Dedifferentiated amniotic fluid mesenchymal stem cell (primary cell): ENCODE data around the gene HYLS1.
"Not testable (repeated sequence)": the region's sequence is repeated elsewhere in the genome, so short reads cannot be mapped to it uniquely, and the experiment has no call there.

Source experiments
- DNase-seq: peaks from one replicate; pipeline ENCODE4 v3.0.0-alpha.2; 2016; ENCODE audit errors: extremely low spot score

The HYLS1 gene

DNA sequence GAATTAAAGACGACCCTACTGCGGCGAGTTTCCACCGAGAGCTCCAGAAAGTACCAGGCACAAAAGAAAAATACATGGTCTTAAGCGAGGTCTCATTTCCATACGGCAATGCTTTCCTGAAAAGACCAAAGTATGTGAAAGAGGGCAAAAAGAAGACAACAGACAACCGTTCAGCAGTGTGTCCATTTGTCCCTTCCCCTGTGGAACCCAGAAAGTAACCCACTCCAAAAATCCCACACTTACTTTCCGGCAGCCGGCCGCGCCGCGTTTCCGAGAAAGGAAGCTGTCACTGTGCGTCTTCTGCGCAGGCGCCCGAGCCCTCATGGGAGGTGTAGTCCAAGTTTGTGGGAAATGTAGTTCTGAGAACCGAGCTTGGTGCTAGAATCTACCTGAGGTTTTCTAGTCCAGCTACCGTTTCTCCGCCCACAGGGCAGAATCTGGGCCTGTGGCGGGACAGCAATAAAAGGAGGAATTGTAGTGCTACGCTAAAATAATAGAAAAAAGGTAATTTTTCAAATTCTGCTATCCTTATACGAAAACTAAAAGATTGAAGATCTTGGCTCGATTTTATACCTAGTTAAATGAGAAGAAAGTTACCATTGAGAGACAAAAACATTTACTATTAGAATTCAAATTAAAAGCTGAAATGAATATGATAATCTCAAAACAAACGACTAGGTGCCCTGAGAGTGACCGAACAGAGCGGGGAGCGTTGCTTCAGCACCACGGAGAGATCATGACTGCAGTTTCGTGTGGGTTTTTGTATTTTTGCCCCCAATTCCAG lies 15.7 kb downstream of the HYLS1 start, which contains the start of gene PUS3:
TSS of gene PUS3 (minus strand) at position 280 of the 784 bp plus-strand sequence. CDS start 6,922 bp downstream, outside the sequence.
- peak; percentile 82 for DNase-seq

DNA sequence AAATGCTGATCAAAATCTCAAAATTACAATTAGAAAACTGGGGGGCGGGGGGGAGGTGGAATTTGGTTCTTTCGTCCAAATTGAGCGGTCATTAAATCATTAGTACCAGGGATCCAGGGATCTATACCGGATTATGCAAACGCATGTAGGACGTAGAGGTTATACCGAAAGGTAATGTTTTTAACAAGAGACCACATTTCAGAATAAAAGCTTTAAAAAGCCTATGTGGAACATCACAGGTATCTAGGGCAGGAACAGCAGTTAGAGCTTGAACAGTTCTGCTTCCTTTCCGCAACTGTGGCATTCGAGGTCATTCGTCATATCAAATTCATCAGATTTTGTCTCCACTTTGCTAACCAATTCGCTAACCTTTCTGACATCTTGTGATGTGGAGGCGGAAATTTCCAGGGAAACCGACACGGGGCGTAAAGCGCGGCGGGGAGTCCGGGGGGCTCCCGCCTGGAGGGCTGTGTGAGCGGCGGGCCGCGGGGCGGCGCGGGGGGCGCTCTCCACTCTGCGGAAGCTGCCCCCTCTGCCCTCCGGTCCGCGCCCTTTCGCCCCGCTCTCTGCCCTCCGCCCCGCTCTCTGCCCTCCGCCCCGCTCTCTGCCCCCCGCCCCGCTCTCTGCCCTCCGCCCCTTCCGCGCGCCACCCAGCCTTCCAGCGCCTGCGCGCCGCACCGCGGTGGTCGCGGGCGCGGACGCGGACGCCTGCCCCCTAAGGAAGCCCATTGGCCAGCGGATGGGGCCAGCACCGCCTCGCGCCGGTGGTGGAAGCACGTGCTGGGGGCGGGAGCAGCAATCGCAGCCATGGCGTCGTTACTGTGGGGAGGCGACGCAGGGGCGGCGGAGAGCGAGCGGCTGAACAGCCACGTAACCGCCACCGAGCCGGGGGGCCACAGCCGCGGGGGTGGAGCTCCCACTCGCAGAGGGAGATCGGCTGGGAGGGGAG lies 16.5 kb downstream of the HYLS1 start, which contains the start of gene DDX25:
TSS of gene DDX25 (plus strand) at position 798 of the 949 bp plus-strand sequence. CDS start at position 808, 10 bp downstream.
- no peak for DNase-seq

DNA sequence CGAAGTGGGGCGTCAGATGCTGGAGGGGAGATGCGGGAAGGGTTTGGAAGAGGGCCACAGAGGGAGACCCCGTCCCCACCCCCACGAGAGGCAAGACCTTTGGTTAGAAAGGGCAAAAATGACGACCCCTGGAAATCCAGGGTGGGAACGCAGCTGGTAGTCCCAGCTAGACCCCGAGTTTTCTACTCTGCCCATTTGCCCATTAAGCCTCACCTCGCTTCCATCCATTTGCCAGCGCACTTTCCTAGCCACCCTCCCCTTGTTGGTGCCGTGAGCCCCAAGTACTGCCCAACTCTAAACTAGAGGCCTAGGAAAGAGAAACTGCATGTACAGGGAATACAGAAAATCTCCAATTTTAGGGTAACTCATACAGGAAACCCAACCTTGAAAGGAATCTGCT lies 17.2 kb downstream of the HYLS1 start:
- DNase-seq, result no peak

DNA sequence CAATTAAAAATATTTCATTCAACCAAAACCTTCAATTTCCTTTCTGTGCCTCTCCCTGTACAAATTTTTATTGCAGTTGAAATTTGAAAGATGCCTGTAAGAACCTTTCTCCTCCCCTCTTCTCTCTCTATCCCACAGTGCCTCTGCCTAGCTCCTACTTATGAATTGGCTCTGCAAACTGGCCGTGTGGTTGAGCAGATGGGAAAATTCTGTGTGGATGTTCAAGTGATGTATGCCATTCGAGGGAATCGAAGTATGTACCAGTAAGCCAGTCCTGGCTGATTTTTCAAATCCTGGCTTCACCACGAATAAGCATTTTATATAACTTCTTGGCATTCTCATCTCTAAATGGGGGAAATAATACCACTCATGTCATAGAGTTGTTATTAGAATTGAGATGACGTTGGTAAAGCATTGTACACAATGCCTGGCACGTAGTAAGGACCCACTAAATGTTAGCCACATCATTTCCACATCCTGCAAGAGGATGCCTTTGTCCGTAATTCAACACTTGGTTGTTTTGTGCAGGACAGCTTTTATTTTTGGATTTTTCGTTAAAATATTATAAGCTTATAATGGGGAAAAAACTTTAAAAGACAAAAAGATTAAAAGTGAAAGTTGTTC lies 22.9 kb downstream of the HYLS1 start:
- DNase-seq, result no peak

DNA sequence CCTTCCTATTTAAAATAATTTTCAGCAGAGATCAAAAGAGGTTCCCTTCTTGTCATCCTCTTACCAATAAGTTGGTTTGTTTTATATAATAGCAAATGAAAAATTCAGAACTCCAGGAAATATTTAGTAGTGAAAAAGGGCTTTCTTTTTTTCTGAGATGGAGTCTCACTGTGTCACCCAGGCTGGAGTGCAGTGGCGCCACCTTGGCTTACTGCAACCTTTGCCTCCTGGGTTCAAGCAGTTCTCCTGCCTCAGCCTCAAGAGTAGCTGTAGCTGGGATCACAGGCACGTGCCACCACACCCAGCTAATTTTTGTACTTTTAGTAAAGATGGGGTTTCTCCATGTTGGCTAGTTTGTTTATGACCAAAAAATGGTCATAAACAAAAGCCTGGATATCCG lies 27.1 kb downstream of the HYLS1 start:
- DNase-seq, result not testable (repeated sequence)

DNA sequence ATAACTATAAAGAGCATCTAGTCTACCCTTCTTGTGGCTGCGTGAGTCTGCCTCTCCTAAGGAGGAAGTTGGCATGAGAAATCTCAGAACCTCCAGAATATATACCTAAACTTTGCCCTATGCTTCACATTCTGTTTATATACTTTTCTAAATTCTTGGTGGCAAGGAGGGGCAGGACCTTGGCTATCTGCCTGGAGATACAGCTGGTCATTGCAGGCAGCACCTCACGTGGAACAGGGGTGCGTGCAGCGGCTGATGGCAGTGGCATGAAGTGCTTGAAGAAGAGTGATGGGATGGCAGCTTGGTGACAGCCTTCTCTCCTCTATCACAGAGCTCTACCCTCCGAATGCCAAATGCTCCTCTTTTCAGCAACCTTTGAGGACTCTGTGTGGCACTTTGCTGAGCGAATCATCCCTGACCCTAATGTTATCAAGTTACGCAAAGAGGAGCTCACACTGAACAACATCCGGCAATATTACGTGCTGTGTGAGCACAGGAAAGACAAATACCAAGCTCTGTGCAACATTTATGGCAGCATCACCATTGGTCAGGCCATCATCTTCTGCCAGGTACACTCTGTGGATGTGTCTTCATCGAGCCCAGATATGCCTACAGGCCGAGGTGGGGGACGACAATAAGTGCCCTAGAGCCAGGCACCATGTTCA lies 29.3 kb downstream of the HYLS1 start:
- DNase-seq, result no peak

DNA sequence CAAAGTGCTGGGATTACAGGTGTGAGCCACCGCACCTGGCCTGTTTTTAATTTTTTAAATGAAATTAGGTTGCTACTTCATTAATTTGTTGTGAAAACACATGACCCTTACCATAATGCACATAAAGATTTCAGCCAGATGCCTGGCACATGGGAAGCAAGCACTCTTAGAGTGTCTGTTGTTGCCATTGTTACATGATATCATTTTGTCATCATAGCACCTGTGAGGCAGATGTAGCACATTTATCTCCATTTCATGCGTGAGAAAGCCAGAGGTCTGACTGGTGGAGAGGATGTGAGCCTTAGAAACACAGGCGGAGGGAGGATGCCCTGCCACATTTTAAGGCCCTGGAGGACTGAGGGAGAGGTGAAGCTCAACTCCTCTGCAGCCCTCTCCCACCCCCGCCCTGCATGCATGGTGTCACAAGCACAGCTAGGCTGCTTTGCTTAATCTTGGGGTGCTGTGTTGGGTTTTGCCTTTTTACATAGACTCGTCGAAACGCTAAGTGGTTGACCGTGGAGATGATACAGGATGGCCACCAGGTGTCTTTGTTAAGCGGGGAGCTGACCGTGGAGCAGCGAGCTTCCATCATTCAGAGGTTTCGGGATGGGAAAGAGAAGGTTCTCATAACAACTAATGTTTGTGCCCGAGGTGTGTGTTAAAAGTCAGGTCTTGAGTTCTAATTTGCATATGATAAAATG lies 30.8 kb downstream of the HYLS1 start:
- no peak for DNase-seq

DNA sequence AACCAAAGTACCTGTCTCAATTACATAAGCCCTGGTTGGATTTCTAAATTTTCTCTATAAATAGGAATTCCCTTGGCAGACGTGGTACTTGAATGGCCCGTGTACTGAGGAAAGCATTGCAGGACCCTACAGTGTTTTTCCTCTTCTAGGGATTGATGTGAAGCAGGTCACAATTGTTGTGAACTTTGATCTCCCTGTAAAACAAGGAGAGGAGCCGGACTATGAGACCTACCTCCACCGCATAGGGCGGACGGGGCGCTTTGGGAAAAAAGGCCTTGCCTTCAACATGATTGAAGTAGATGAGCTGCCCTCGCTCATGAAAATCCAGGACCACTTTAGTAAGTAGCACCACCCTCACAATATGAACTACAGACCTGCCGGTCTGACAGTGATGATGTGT lies 33.6 kb downstream of the HYLS1 start:
- DNase-seq, result no peak

DNA sequence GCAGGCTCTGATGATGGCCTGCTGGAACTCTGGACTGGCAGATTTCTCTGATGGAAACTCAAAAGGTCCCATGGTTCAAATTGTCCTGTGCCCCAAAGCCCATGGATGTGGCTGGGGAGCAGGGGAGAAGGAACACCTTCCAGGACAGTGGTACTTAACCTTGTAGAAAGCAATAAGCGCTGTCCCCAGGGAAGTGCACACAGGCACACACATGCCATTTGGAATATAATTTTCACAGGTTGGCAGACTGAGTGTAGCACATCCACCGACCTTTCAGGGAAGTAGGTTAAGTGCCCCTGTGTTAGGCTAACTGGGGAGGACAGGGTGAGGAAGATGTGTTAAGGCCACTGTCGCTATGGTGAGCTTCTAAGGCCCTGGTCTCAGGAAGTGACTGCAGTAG lies 34.7 kb downstream of the HYLS1 start:
- no peak for DNase-seq

DNA sequence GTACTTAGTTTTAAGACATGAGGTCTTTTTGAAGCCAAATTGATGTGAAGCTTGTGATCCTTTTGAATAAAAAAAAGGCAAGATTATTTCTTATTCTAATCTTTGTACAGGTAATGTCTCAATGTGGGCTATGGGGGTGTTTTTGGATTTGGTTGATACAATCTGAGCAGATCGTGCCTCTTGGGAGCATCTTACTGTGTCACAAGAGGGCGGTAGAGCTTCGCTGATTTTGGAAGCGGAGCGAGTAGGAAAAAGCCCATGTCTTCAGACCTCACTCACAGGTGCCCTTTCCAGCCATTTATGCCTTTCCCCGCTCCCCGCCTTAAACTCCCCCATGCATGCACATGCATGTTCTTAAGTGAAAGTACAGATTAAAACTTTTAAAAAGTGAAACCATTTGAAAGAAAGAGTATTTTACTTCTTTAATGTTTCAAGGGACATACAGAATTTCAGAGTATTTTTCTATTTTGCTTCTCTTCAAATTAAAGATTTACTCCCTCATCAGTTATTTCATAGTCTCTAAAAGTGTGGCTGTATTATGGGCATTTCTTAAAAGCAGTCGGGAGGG lies 35.6 kb downstream of the HYLS1 start:
- DNase-seq, result peak; percentile 78

DNA sequence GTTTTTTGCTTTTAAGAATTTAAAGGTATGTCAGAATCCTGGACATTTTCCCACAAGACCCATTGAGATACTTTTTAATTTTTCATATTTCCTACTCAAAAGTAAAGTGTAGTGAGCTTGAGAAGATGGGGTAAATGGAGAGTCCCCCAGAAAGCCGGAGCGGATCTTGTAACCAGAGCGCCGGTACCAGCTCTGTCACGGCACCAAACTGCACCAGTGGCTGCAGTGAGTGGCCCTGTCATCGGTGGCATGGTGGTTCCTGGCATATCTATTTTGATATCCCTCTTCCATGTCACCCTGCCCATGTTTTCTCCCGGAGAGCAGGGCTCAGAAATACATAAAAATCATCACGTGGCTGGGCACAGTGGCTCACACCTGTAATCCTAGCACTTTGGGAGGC lies 36.2 kb downstream of the HYLS1 start:
- DNase-seq, result no peak

DNA sequence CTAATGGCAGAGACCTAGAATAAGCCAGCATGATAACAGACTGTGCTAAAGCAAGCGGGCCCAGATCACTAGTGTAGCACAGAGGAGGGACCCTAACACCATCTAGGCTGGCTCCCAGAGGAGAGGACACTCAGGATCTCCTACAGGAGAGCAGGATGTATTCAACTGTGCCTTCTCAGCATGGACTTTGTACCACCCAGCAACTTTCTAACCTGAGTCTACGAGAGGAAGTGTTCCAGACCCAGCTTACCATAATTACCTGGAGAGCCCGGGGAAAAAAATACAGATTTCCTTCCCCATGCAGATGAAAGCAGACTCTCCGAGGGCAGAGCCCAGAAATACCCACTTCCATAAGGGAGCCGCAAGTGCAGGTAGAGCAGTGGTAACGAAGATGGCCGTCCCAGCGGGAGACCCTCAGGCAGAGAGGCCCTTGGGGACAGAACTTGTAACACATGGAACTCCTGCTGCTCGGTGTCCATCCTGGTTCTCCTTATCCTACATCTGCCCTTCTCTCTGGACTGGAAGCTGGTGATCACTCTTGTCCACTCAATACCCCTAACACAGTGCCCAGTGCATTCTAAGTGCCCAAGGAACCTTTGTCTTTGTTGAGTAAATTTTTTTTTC lies 37.0 kb downstream of the HYLS1 start:
- DNase-seq, result no peak

DNA sequence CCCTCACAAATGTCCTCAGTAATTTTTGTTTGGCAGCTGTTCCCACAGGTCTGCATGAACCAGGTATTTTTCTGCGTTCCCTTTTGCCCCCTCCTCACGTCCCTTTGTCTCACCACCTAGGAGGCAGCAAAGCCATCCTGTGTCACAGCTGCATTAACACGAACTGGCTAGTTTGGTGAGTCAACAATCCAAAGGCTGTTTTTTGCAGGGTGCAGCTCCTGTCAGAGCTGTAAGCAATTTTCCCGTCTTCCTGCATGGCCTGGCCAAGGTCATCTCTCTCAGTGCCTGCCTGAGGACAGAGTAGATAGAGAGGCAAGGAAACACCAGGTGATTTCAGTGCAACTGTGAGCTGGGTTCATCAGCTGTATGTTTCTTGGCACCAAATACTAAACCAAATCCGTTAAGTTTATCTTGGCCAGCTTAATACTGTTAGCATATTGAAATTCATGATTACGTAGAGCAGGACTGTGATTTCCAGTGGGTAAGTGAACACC lies 37.8 kb downstream of the HYLS1 start:
- DNase-seq, result no peak

DNA sequence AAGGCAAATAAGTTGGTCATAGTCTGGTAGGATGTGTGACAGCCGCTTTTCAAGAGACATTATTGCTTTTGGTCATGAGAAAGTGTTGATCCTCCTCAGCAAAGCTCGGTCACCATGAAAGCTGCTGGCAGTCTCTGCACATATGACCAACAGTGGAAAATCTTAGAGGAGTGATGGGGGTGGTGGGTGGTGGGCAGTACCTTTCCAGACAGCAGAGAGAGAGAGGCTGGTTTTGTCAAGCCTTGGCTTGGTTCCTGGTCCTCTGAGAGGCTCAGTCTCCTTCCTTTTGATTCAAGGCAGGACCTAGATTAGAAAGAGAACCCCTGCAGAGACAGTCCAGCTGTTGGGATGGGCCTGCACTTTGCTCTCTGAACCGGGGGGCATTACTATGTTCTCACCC lies 38.3 kb downstream of the HYLS1 start:
- no peak for DNase-seq

DNA sequence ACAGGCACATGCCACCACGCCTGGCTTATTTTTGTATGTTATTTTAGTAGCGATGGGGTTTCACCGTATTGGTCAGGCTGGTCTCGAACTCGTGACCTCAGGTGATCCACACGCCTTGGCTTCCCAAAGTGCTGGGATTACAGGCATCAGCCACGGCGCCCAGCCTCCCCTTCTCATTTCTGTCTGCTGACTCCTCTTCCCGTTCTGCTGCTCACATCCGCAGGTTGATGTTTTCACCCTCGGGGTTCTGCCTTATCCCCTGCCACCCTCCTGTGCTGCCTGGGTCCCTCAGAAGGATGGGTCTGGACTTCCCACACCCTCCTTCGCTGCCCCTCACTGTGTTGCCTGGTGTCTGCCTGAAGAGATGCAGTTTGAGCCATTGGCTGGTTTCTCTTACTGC lies 39.2 kb downstream of the HYLS1 start:
- no peak for DNase-seq

DNA sequence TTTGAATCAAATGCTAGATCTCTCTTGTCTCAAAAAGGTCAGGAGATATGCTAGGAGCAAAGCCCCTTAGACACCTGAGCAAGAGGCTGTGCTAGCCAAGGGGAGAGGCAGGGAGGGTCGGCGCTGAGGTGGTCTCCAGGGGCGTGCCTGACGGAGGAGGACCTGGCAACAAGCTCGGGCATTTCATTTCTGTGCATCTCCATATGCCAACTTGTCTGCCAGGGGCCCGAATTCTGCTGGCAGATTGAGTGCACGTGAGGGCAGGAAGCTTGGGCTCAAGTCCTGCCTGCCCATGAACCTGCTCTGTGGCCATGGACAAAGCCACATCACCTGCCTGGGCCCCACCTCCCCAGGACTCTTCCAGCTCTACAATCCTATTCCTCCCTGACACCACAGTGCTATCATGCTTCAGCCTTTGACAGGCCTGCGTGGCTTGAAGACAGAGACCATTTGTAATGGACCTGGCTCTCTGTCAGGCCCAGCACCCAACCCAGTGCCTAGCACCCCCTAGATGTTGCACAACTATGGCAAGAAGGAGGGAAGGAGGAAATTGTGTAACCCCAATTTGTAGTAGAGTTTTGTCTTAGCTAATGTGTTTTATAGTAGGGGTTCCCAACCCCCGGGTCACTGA lies 42.1 kb downstream of the HYLS1 start:
- DNase-seq, result no peak

DNA sequence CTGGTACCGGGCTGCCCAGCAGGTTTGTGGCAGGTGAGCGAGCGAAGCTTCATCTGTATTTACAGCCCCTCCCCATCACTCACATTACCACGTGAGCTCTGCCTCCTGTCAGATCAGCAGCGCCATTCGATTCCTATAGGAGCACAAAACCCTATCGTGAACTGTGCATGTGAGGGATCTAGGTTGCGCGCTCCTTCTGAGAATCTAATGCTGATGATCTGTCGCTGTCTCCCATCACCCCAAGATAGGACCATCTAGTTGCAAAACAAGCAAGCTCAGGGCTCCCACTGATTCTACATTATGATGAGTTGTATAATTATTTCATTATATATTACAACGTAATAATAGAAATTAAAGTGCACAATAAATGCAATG lies 42.6 kb downstream of the HYLS1 start:
- DNase-seq, result no peak

DNA sequence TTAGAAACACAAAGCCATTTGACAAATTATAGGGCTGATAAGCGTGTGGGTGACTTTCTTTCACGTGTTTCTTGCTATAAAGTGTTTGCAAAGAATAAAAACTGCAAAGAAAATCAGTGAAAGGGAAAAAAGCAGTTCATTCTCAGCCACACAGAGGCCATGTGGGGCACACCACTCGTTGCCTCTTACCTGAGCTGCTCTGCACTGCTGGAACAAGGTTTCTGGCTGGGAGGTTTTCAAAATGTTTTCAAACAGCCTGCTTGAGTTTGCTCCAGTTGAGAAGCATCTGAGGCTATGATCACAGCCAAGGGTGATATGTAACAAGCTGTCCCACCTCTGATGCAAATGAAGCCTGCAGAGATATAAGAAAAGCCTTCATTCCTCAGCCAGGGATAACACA lies 43.6 kb downstream of the HYLS1 start:
- no peak for DNase-seq

DNA sequence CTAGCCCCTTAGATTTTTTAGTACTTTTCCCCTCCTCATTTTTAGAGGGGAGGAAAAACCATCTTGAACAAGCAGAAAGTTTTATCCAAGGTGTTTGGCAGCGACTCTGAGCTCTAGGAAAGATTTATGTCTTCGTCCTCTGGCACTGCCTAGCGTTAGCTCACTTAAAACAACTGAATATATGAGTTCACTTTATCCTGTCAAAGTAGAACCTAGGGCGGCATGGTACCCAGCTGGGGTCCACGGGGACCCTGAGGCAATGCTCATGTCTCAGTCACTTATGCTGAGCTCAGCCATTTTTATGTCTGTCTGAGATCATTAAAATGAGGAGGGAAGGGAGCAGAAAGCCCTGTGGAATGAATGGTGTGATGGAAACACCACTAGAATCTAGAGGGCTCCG lies 44.2 kb downstream of the HYLS1 start:
- DNase-seq, result no peak

DNA sequence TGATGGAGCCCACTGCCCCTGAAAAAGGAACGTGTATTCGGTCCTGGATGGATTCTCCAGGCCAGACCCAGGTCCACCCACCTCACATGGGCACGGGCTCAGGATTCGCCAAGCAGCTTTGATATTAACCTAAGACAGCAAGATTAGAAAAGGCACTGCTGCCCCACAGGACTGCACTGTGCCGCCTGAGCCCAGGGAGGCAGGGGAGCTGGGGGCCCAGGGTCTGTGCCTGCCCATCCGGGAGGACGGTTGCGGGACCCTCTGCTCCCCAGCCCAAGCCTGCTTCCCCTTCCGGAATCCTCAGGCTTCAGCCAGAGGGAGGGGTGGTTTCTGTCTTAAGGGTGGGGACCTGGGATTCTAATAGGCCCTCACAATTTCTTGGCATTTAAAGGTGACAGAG lies 44.8 kb downstream of the HYLS1 start:
- no peak for DNase-seq
